ENCODE measurements around the gene CALML6. TPM values are rescaled to one million over a fixed set of nuclear protein-coding genes. Genes with fewer than 3 reads are reported as not detected.

Gene CALML6
- total RNA-seq, 1 experiment from 2014 or later: 1.9 TPM

DNA sequence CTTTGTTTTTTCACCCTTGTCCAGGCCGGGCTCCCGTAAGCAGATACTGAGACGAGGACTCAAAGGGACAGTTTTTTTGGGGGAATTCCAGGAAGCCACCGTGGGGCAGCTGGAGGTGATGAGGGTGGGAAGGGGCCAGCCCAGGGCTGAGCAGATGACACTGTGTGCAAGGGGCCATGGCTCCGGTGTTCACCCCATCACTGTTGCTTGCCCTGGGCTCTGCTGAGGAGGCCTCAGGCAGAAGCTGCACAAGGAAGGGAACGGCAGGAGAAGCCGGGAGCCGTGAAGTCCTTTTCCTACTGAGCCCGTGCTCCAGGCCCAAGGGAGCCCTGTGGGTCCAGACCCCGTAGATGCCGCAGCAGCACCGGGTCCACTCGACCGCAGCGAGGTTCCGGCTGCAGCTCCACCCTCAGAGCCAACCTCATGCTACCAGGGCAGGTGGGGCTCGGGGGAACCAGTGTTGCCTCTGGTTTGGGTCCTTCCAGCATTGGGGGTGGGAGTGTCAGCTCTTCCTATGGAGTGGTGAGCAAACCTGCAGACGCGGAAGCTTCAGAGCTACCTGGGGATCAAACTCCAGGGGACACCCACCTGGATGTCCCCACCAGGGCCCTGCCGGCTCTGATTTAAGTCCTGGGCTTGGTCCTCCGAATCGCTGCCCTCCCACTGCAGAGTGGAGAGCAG lies 4.3 kb upstream of the CALML6 start (continued):
- TF ChIP-seq, protein P1, sequence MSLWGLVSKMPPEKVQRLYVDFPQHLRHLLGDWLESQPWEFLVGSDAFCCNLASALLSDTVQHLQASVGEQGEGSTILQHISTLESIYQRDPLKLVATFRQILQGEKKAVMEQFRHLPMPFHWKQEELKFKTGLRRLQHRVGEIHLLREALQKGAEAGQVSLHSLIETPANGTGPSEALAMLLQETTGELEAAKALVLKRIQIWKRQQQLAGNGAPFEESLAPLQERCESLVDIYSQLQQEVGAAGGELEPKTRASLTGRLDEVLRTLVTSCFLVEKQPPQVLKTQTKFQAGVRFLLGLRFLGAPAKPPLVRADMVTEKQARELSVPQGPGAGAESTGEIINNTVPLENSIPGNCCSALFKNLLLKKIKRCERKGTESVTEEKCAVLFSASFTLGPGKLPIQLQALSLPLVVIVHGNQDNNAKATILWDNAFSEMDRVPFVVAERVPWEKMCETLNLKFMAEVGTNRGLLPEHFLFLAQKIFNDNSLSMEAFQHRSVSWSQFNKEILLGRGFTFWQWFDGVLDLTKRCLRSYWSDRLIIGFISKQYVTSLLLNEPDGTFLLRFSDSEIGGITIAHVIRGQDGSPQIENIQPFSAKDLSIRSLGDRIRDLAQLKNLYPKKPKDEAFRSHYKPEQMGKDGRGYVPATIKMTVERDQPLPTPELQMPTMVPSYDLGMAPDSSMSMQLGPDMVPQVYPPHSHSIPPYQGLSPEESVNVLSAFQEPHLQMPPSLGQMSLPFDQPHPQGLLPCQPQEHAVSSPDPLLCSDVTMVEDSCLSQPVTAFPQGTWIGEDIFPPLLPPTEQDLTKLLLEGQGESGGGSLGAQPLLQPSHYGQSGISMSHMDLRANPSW (CRISPR knock-in tag; conservative IDR thresholded peaks at IDR 0.05; ENCODE audit: low read depth): no peak
- TF ChIP-seq, protein P2, sequence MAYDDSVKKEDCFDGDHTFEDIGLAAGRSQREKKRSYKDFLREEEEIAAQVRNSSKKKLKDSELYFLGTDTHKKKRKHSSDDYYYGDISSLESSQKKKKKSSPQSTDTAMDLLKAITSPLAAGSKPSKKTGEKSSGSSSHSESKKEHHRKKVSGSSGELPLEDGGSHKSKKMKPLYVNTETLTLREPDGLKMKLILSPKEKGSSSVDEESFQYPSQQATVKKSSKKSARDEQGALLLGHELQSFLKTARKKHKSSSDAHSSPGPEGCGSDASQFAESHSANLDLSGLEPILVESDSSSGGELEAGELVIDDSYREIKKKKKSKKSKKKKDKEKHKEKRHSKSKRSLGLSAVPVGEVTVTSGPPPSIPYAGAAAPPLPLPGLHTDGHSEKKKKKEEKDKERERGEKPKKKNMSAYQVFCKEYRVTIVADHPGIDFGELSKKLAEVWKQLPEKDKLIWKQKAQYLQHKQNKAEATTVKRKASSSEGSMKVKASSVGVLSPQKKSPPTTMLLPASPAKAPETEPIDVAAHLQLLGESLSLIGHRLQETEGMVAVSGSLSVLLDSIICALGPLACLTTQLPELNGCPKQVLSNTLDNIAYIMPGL (CRISPR knock-in tag; IDR thresholded peaks at IDR 0.05): no peak
- TF ChIP-seq TP53 (CRISPR knock-in tag; IDR thresholded peaks at IDR 0.05) (no peak), SP1 (CRISPR knock-in tag; conservative IDR thresholded peaks at IDR 0.05) (no peak), NR1H2 (CRISPR knock-in tag; IDR thresholded peaks at IDR 0.05) (no peak)
- TF ChIP-seq, protein P3, sequence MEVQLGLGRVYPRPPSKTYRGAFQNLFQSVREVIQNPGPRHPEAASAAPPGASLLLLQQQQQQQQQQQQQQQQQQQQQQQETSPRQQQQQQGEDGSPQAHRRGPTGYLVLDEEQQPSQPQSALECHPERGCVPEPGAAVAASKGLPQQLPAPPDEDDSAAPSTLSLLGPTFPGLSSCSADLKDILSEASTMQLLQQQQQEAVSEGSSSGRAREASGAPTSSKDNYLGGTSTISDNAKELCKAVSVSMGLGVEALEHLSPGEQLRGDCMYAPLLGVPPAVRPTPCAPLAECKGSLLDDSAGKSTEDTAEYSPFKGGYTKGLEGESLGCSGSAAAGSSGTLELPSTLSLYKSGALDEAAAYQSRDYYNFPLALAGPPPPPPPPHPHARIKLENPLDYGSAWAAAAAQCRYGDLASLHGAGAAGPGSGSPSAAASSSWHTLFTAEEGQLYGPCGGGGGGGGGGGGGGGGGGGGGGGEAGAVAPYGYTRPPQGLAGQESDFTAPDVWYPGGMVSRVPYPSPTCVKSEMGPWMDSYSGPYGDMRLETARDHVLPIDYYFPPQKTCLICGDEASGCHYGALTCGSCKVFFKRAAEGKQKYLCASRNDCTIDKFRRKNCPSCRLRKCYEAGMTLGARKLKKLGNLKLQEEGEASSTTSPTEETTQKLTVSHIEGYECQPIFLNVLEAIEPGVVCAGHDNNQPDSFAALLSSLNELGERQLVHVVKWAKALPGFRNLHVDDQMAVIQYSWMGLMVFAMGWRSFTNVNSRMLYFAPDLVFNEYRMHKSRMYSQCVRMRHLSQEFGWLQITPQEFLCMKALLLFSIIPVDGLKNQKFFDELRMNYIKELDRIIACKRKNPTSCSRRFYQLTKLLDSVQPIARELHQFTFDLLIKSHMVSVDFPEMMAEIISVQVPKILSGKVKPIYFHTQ (CRISPR knock-in tag; IDR thresholded peaks at IDR 0.05): no peak
- TF ChIP-seq, protein P4, sequence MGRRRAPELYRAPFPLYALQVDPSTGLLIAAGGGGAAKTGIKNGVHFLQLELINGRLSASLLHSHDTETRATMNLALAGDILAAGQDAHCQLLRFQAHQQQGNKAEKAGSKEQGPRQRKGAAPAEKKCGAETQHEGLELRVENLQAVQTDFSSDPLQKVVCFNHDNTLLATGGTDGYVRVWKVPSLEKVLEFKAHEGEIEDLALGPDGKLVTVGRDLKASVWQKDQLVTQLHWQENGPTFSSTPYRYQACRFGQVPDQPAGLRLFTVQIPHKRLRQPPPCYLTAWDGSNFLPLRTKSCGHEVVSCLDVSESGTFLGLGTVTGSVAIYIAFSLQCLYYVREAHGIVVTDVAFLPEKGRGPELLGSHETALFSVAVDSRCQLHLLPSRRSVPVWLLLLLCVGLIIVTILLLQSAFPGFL (CRISPR knock-in tag; IDR thresholded peaks at IDR 0.05; ENCODE audit: borderline replicate concordance): no peak

DNA sequence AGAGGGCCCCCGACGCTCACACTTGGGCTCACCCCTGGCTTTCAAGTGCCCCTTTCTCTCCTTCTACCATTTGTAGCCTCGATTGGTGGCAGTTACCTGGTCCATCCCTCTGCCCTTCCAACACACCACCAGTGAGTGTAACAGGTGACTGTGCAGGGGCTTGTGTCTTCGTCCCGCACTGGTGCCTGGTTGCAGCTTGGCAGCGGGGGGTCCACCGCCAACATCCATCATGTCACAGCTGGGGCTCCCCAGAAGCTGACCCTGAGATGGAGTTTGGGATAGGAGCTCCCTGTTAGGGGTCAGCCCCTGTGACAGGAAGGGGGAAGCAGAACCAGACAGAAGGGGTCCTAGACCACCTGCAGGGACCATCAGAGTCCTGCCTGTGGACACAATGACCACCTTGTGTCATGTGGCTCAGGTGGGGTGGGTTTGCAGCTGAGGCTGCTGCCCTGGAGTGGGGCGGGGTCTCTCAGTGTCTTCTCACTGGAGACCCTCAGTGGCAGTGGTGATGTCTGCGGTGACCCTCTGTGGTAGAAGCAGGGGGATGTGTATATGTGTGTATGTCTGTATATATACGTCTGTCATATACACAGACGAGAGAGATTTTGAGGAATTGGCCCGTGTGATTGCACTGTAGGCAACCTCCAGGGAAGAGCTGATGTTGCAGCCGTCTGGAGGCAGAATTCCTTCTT lies 3.6 kb upstream of the CALML6 start:
- Mint-ChIP-seq H3K9me3 (no peaks in the 10 kb centered on the region), H3K4me3 (no peak overlapping the region), H3K27me3 (ENCODE audit: low read depth) (no peaks in the 10 kb centered on the region; the same call in 1 of the 2 replicates), H3K27ac (peak overlapping the region; percentile 84; the same call in 1 of the 2 replicates), H3K36me3 (no peaks in the 10 kb centered on the region), H3K4me1 (peaks cover 15% of the 10 kb centered on the region)
- ATAC-seq (no peak), DNase-seq (ENCODE audit: low spot score) (no peak)
- TF ChIP-seq ZNF423 (CRISPR knock-in tag; IDR thresholded peaks at IDR 0.05) (no peak), ZNF671 (CRISPR knock-in tag; IDR thresholded peaks at IDR 0.05) (no peak), TEAD1 (CRISPR knock-in tag; IDR thresholded peaks at IDR 0.05) (no peak), TCF7 (CRISPR knock-in tag; IDR thresholded peaks at IDR 0.05; ENCODE audit: low read depth) (no peak), NFATC4 (CRISPR knock-in tag; IDR thresholded peaks at IDR 0.05) (no peak), SMAD3 (CRISPR knock-in tag; IDR thresholded peaks at IDR 0.05; ENCODE audit: borderline replicate concordance) (no peak), HMGA2 (CRISPR knock-in tag; IDR thresholded peaks at IDR 0.05) (no peak), ZNF232 (CRISPR knock-in tag; IDR thresholded peaks at IDR 0.05) (no peak), NR2C2 (CRISPR knock-in tag; IDR thresholded peaks at IDR 0.05) (no peak), FOXP1 (CRISPR knock-in tag; IDR thresholded peaks at IDR 0.05; ENCODE audit: borderline replicate concordance) (no peak)
- TF ChIP-seq, protein P5, sequence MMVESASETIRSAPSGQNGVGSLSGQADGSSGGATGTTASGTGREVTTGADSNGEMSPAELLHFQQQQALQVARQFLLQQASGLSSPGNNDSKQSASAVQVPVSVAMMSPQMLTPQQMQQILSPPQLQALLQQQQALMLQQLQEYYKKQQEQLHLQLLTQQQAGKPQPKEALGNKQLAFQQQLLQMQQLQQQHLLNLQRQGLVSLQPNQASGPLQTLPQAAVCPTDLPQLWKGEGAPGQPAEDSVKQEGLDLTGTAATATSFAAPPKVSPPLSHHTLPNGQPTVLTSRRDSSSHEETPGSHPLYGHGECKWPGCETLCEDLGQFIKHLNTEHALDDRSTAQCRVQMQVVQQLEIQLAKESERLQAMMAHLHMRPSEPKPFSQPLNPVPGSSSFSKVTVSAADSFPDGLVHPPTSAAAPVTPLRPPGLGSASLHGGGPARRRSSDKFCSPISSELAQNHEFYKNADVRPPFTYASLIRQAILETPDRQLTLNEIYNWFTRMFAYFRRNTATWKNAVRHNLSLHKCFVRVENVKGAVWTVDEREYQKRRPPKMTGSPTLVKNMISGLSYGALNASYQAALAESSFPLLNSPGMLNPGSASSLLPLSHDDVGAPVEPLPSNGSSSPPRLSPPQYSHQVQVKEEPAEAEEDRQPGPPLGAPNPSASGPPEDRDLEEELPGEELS (CRISPR knock-in tag; IDR thresholded peaks at IDR 0.05): no peak
- TF ChIP-seq, protein P6, sequence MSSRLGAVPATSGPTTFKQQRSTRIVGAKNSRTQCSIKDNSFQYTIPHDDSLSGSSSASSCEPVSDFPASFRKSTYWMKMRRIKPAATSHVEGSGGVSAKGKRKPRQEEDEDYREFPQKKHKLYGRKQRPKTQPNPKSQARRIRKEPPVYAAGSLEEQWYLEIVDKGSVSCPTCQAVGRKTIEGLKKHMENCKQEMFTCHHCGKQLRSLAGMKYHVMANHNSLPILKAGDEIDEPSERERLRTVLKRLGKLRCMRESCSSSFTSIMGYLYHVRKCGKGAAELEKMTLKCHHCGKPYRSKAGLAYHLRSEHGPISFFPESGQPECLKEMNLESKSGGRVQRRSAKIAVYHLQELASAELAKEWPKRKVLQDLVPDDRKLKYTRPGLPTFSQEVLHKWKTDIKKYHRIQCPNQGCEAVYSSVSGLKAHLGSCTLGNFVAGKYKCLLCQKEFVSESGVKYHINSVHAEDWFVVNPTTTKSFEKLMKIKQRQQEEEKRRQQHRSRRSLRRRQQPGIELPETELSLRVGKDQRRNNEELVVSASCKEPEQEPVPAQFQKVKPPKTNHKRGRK (CRISPR knock-in tag; IDR thresholded peaks at IDR 0.05; ENCODE audit: borderline replicate concordance): no peak
- TF ChIP-seq, protein P7, sequence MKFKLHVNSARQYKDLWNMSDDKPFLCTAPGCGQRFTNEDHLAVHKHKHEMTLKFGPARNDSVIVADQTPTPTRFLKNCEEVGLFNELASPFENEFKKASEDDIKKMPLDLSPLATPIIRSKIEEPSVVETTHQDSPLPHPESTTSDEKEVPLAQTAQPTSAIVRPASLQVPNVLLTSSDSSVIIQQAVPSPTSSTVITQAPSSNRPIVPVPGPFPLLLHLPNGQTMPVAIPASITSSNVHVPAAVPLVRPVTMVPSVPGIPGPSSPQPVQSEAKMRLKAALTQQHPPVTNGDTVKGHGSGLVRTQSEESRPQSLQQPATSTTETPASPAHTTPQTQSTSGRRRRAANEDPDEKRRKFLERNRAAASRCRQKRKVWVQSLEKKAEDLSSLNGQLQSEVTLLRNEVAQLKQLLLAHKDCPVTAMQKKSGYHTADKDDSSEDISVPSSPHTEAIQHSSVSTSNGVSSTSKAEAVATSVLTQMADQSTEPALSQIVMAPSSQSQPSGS (CRISPR knock-in tag; IDR thresholded peaks at IDR 0.05; ENCODE audit: borderline replicate concordance, low read depth): no peak
- ChIA-PET CTCF (interaction anchor here (0.6 to 1.4 kb wide), 4 partner anchors 14 to 138 kb away, joined by 3 to 6 read pairs (median 3); no protein-coding TSS in a partner anchor), POLR2A (no interaction called here)
